Pancreas (tissue), 10 donors: ENCODE results near the gene GALR1. TPM values are rescaled to one million over a fixed set of nuclear protein-coding genes. Genes with fewer than 3 reads are reported as not detected.

Experiments used
- ATAC-seq, 4 donors: fragments of 200-7000 bp; cut with Tn5 transposase; one replicate each; pipeline versions ENCODE4 v1.8.0 to v1.9.1; 2020; ENCODE audit warnings: mild to moderate bottlenecking in 4 of 4, moderate library complexity in 4 of 4
- DNase-seq, 6 donors: peaks; one replicate each; pipeline ENCODE4 v3.0.0-alpha.2; 2020
- FAIRE-seq: peaks from 2 replicates; lab custom pipeline; 2012; peaks lifted over from hg19 to GRCh38; lab: Jason Lieb, UNC
- H3K27ac ChIP-seq, 4 donors: fragments of 200-600 bp; sonication (generic); 1 replicate in 3 of 4; 2 replicates in 1 of 4; pipeline versions ENCODE4 v1.5.0 to v1.8.0; 2020
- H3K27me3 ChIP-seq, 4 donors: fragments of 200-600 bp; one replicate each; pipeline ENCODE4 v1.8.0; 2021
- H3K36me3 ChIP-seq, 3 donors: fragments of 200-600 bp; sonication (generic) in 1 of 3; one replicate each; pipeline versions ENCODE4 v1.5.0 to v1.8.0; 2020 to 2021
- H3K4me1 ChIP-seq, 3 donors: fragments of 200-600 bp; one replicate each; pipeline ENCODE4 v1.8.0; 2021
- H3K4me3 ChIP-seq, 4 donors: fragments of 200-600 bp; sonication (generic) in 2 of 4; one replicate each; pipeline versions ENCODE4 v1.5.0 to v1.8.0; 2020 to 2021
- H3K9me3 ChIP-seq, 4 donors: fragments of 200-600 bp; one replicate each; pipeline ENCODE4 v1.8.0; 2021
- CTCF ChIP-seq, 4 donors: fragments of 200-600 bp; sonication (generic) in 3 of 4; IDR thresholded peaks; one replicate each; pipeline versions ENCODE4 v1.5.0 to v1.8.0; 2021; ENCODE audit warnings: antibody characterized with exemption in 4 of 4
- WGBS, 2 donors: extraction: QIAGEN DNeasy Blood & Tissue Kit; methylation state at CpG; one replicate each; pipeline ENCODE4 v1.1.7; 2013; 5-methylcytosine and 5-hydroxymethylcytosine counted together
- intact Hi-C, 3 donors: fragments of 100-400 bp; cut with DNase I; formaldehyde crosslinking; loops; one replicate each; pipeline versions ENCODE4 v1.11.1 to v1.14.2; 2022
- polyA plus RNA-seq, 2 donors: library from polyadenylated mRNA; stranded (reverse); fragments of 200-250 nt; gene quantifications; one replicate each; pipeline ENCODE4 v1.2.3, GENCODE V29; 2013
- total RNA-seq, 6 donors: library from RNA; stranded (reverse); fragmentation: NEBNext Ultra II Directional in 4 of 6; extraction: Animal tissue kit (Norgen Biotek cat#: 25700) in 4 of 6; gene quantifications; one replicate each; pipeline versions ENCODE4 v1.2.1 to v1.2.4, GENCODE V29; 2021 to 2023
- donor health status: healthy with polysubstance abuse.
- donor health status: DM: no; HTN: no; CAD: no; lungs with moderate emphysema.
- donor health status: DM: no; HTN: no; CAD: no.
- donor health status: control.
- donor health status: control.
- donor health status: Bipolar disorder and iron deficiency.
- donor health status: DM: yes; HTN: yes; CAD: no.
- donor health status: DM: no; HTN: no; CAD: no.
- donor health status: DM: no; HTN: no; CAD: no.
- donor health status: DM: yes; HTN: yes; CAD: no.

Gene GALR1
- total and polyA plus RNA-seq, 8 donors, result under 0.01 to 0.16 (median 0.04) TPM; not detected in 2

DNA sequence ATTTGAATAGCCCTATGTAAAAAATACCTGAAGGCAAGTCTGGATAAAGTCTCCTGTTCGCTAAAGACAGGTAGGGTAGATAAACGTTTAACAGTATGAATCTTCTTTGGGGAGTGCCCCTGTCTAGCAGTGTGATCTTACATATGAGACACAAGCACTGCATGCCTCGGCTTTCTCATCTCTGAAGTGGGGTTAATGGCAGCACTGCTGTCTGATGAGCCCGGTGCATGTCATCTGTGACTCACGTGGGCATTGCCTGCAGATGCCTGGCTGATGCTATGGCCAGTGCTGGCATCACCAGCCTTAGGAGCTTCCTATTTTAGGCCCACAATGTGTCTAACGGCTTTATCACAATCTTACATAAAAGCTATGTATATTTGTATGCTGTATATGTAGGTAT is 50.1 kb downstream of the GALR1 start:
- TF ChIP-seq CTCF (IDR thresholded peaks at IDR 0.05), result no peak
- Histone ChIP-seq H3K27ac (no peak overlapping the region), H3K9me3 (no peaks in the 10 kb centered on the region), H3K27me3 (no peaks in the 10 kb centered on the region), H3K4me3 (no peak overlapping the region), H3K4me1 (peaks cover 0 to 3% (median 0%) of the 10 kb centered on the region in 3 donors), H3K36me3 (no peaks in the 10 kb centered on the region)
- DNase-seq, result no peak
- intact Hi-C loops, result no loop called here
- 85 to 91% methylated on average over 6 of the region's 6 CpGs for WGBS, 2 donors
- no peak for ATAC-seq
- no peak for FAIRE-seq

GRCh38 chr18:77300579-77300978 is 50.9 kb downstream of the GALR1 start:
- no peaks in the 10 kb centered on the region for H3K27me3 ChIP-seq
- H3K27ac ChIP-seq, result peak overlapping the region in 1 of 4 donors; percentile 26
- DNase-seq (peak; percentile 71 to 89 (median 84)), FAIRE-seq (no peak), ATAC-seq (peak; percentile 95 to 98 (median 98))
- no peaks in the 10 kb centered on the region for H3K36me3 ChIP-seq
- no peaks in the 10 kb centered on the region for H3K9me3 ChIP-seq
- intact Hi-C loops, result no loop called here
- TF ChIP-seq CTCF (IDR thresholded peaks at IDR 0.05), result no peak
- no peak overlapping the region for H3K4me3 ChIP-seq
- 20 to 23% methylated on average over 7 of the region's 7 CpGs for WGBS, 2 donors
- H3K4me1 ChIP-seq, result peaks cover 0 to 3% (median 0%) of the 10 kb centered on the region in 3 donors

DNA sequence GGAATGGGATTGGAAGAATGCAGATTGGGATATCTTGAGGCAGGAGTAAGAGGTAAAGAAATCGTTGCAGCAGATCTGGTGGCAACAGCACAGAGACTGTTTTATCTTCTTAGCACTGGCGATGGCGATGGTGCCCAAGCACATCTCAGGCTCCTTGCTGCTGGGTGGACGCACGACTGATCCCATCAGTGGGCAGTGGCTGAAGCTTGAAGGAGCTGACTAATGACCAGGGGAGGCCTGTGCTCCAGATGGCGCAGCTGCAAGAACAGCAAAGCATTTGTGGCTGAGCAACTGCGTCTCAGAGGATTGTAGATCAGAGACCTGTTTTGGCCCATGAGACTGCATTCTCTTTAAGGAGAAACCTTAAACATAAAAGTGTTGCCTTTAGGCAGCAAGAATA is 54.6 kb downstream of the GALR1 start:
- WGBS, 2 donors, result 87 to 94% methylated on average over 7 of the region's 7 CpGs
- Histone ChIP-seq H3K4me3 (no peak overlapping the region), H3K36me3 (no peaks in the 10 kb centered on the region), H3K4me1 (peaks cover 0 to 3% (median 0%) of the 10 kb centered on the region in 3 donors), H3K27ac (no peak overlapping the region), H3K27me3 (no peaks in the 10 kb centered on the region), H3K9me3 (no peaks in the 10 kb centered on the region)
- DNase-seq (no peak), FAIRE-seq (no peak), ATAC-seq (no peak)
- TF ChIP-seq CTCF (IDR thresholded peaks at IDR 0.05), result no peak
- intact Hi-C loops, result no loop called here

- Histone ChIP-seq H3K36me3 (no peaks in the 10 kb centered on the region), H3K27ac (no peak overlapping the region), H3K4me1 (peaks cover 0 to 3% (median 0%) of the 10 kb centered on the region in 3 donors), H3K9me3 (no peaks in the 10 kb centered on the region), H3K27me3 (no peaks in the 10 kb centered on the region), H3K4me3 (no peak overlapping the region)
- WGBS, 2 donors, result 91 to 94% methylated on average over 4 of the region's 4 CpGs
- DNase-seq (no peak), FAIRE-seq (no peak), ATAC-seq (no peak)
- intact Hi-C loops, result no loop called here
- no peak for TF ChIP-seq CTCF (IDR thresholded peaks at IDR 0.05)
Observed at GRCh38 chr18:77305676-77306075, 56.0 kb downstream of the GALR1 start.

GRCh38 chr18:77308216-77308615 is 58.6 kb downstream of the GALR1 start:
- 83 to 88% methylated on average over 6 of the region's 6 CpGs for WGBS, 2 donors
- intact Hi-C loops, result no loop called here
- no peak for TF ChIP-seq CTCF (IDR thresholded peaks at IDR 0.05)
- FAIRE-seq (no peak), ATAC-seq (no peak), DNase-seq (no peak)
- no peaks in the 10 kb centered on the region for H3K9me3 ChIP-seq
- no peaks in the 10 kb centered on the region for H3K36me3 ChIP-seq
- no peaks in the 10 kb centered on the region for H3K27me3 ChIP-seq
- H3K27ac ChIP-seq, result no peak overlapping the region
- no peaks in the 10 kb centered on the region for H3K4me1 ChIP-seq
- no peak overlapping the region for H3K4me3 ChIP-seq
